Epithelial cell of proximal tubule (primary cell): ENCODE measurements around the gene ITGAL. TPM values are rescaled to one million over a fixed set of nuclear protein-coding genes. Genes with fewer than 3 reads are reported as not detected.

Source experiments
- DNase-seq: peaks from one replicate; pipeline ENCODE4 v3.0.0-alpha.2; 2011; ENCODE audit warnings: low read depth
- H3K4me3 ChIP-seq: 2 replicates; pipeline ENCODE4 v1.5.1; 2011; ENCODE audit warnings: low read depth, mild to moderate bottlenecking, low read length
- CTCF ChIP-seq: conservative IDR thresholded peaks from 2 replicates; pipeline ENCODE4 v1.5.1; 2012; ENCODE audit warnings: low read depth, mild to moderate bottlenecking, low read length
- total RNA-seq: library from RNA; depleted of rRNA; stranded (reverse); fragments of >200 nt; gene quantifications from 2 replicates; pipeline ENCODE4 v1.2.3, GENCODE V29; 2015

Gene ITGAL
- total RNA-seq, 1 donor from 2014 or later, result not detected

GRCh38 chr16:30571445-30572322 is 99.1 kb downstream of the ITGAL start, which contains the start of gene ZNF688:
Gene ZNF688, minus strand, starts transcription at chr16:30571714. Its CDS starts 85 bp downstream, at chr16:30571629.
- H3K4me3 ChIP-seq, result peak within 1 kb of the TSS; percentile 86
- DNase-seq, result peak; percentile 90

More at GRCh38 chr16:30571445-30572322, 99.1 kb downstream of the ITGAL start, which contains the start of gene ZNF688:
- no peak for TF ChIP-seq CTCF

Other genes with a start within 250 kb of the ITGAL start
- gene NPIPB13, start 224.3 kb upstream of the ITGAL start, total RNA-seq, result 0.98 and 4.0 TPM in 2 replicates
- gene CD2BP2, start 117.4 kb upstream of the ITGAL start, total RNA-seq, result 68.9 and 75.2 TPM in 2 replicates
- gene TBC1D10B, start 102.2 kb upstream of the ITGAL start, total RNA-seq, result 51.8 and 53.6 TPM in 2 replicates
- not detected in 2 replicates for gene MYL11, start 97.9 kb upstream of the ITGAL start, total RNA-seq
- 0.23 TPM in 1 of 2 replicates, not detected in the other for gene SEPTIN1, start 90.2 kb upstream of the ITGAL start, total RNA-seq
- 12.6 and 15.6 TPM in 2 replicates for gene ZNF48, start 77.3 kb upstream of the ITGAL start, total RNA-seq
- 6.1 and 13.1 TPM in 2 replicates for gene ZNF771, start 65.1 kb upstream of the ITGAL start, total RNA-seq
- gene DCTPP1, start 42.7 kb upstream of the ITGAL start, total RNA-seq, result 108 and 136 TPM in 2 replicates
- gene SEPHS2, start 26.9 kb upstream of the ITGAL start, total RNA-seq, result 17.6 and 27.6 TPM in 2 replicates
- 34.8 and 35.2 TPM in 2 replicates for gene ZNF768, start 53.8 kb downstream of the ITGAL start, total RNA-seq
- 5.1 and 7.6 TPM in 2 replicates for gene ZNF747, start 62.1 kb downstream of the ITGAL start, total RNA-seq
- 5.2 and 10.9 TPM in 2 replicates for gene ZNF764, start 85.6 kb downstream of the ITGAL start, total RNA-seq
- gene ZNF688, start 99.0 kb downstream of the ITGAL start, total RNA-seq, result 8.2 and 9.1 TPM in 2 replicates
- 3.2 and 7.6 TPM in 2 replicates for gene ZNF785, start 113.0 kb downstream of the ITGAL start, total RNA-seq
- 7.7 and 9.6 TPM in 2 replicates for gene ZNF689, start 137.6 kb downstream of the ITGAL start, total RNA-seq
- gene PRR14, start 178.2 kb downstream of the ITGAL start, total RNA-seq, result 18.1 and 23.8 TPM in 2 replicates
- 20.8 and 46.9 TPM in 2 replicates for gene FBRS, start 185.7 kb downstream of the ITGAL start, total RNA-seq
- 10.8 and 11.8 TPM in 2 replicates for gene SRCAP, start 226.4 kb downstream of the ITGAL start, total RNA-seq